PC-3 (cell line): ENCODE measurements around the gene SF3A1. TPM values are rescaled to one million over a fixed set of nuclear protein-coding genes. Genes with fewer than 3 reads are reported as not detected.
"Not testable (repeated sequence)": the region's sequence is repeated elsewhere in the genome, so short reads cannot be mapped to it uniquely, and the experiment has no call there.

Source experiments
- ATAC-seq: fragments of 200-7000 bp; cut with Tn5 transposase; 2 replicates; pipeline ENCODE4 v1.9.1; 2020; ENCODE audit warnings: mild to moderate bottlenecking, moderate library complexity
- BruUV-seq: library from RNA; stranded (reverse); fragments of 400-500 nt; replicated peaks from 2 replicates; lab custom pipeline; 2021; lab: Mats Ljungman, UMichigan
- CTCF ChIA-PET: fragments of 300-600 bp; sonication (Branson Sonifier 250); formaldehyde crosslinking; loops from one replicate; lab custom pipeline; 2022; ENCODE audit warnings: antibody characterized with exemption; lab: Charles Lee
- POLR2A ChIA-PET: fragments of 300-600 bp; sonication (Branson Sonifier 250); formaldehyde crosslinking; loops from one replicate; lab custom pipeline; 2022; ENCODE audit warnings: antibody characterized with exemption; ENCODE audit not compliant: unreplicated experiment; lab: Charles Lee
- DNase-seq: peaks from one replicate; pipeline ENCODE4 v3.0.0-alpha.2; 2015
- H2AFZ ChIP-seq: fragments of 300-600 bp; sonication (generic); 2 replicates; pipeline ENCODE4 v1.6.0; 2016; ENCODE audit warnings: antibody characterized with exemption, low read length
- H3F3A ChIP-seq: fragments of 300-600 bp; sonication (generic); one replicate; pipeline ENCODE4 v1.6.0; 2017; ENCODE audit warnings: antibody characterized with exemption, low read length, control low read depth, mild to moderate bottlenecking; ENCODE audit not compliant: unreplicated experiment
- H3K27ac ChIP-seq: fragments of 300-600 bp; sonication (generic); 2 replicates; pipeline ENCODE4 v1.5.1; 2016; ENCODE audit warnings: mild to moderate bottlenecking, low read length
- H3K27me3 ChIP-seq: fragments of 300-600 bp; sonication (generic); 2 replicates; pipeline ENCODE4 v1.6.1; 2016; ENCODE audit warnings: low read length, mixed read lengths
- H3K36me3 ChIP-seq: fragments of 300-600 bp; sonication (generic); 2 replicates; pipeline ENCODE4 v1.6.1; 2016; ENCODE audit warnings: low read depth, mixed run types, low read length, mixed read lengths
- H3K4me1 ChIP-seq: fragments of 300-600 bp; sonication (generic); 2 replicates; pipeline ENCODE4 v1.5.1; 2016; ENCODE audit warnings: low read length; ENCODE audit not compliant: insufficient read depth
- H3K4me2 ChIP-seq: fragments of 300-600 bp; sonication (generic); 2 replicates; pipeline ENCODE4 v1.6.0; 2016; ENCODE audit warnings: low read length
- H3K4me3 ChIP-seq: fragments of 300-600 bp; sonication (generic); 2 replicates; pipeline ENCODE4 v1.5.1; 2016; ENCODE audit warnings: mild to moderate bottlenecking, low read length, mixed read lengths
- H3K79me2 ChIP-seq: fragments of 300-600 bp; sonication (generic); 2 replicates; pipeline ENCODE4 v1.6.1; 2017; ENCODE audit warnings: low read length, mixed read lengths
- H3K9ac ChIP-seq: fragments of 300-600 bp; sonication (generic); 2 replicates; pipeline ENCODE4 v1.6.0; 2016; ENCODE audit warnings: mild to moderate bottlenecking, low read length
- H3K9me2 ChIP-seq: fragments of 300-600 bp; sonication (generic); replicated peaks from 2 replicates; pipeline ENCODE4 v1.6.1; 2016; ENCODE audit warnings: mixed run types, low read length, mixed read lengths
- H3K9me3 ChIP-seq: fragments of 300-600 bp; sonication (generic); 2 replicates; pipeline ENCODE4 v1.6.1; 2016; ENCODE audit warnings: low read length, mixed read lengths
- H4K20me1 ChIP-seq: fragments of 300-600 bp; sonication (generic); 2 replicates; pipeline ENCODE4 v1.6.1; 2016; ENCODE audit warnings: low read length, mixed read lengths
- EZH2 ChIP-seq: fragments of 300-600 bp; sonication (generic); IDR thresholded peaks from one replicate; pipeline ENCODE4 v1.6.1; 2017; ENCODE audit warnings: antibody characterized with exemption, mild to moderate bottlenecking, low read length; ENCODE audit not compliant: unreplicated experiment
- EZH2phosphoT487 ChIP-seq: fragments of 300-600 bp; sonication (generic); IDR thresholded peaks from 2 replicates; pipeline ENCODE4 v1.6.1; 2018; ENCODE audit warnings: mild to moderate bottlenecking, antibody characterized with exemption, low read length, borderline replicate concordance
- intact Hi-C: fragments of 100-400 bp; cut with micrococcal nuclease; formaldehyde crosslinking; loops from 2 replicates; pipeline ENCODE4 v1.9.0; 2023
- total RNA-seq: library from RNA; depleted of rRNA; stranded (reverse); fragments of >200 nt; gene quantifications from 2 replicates; pipeline ENCODE4 v1.2.3, GENCODE V29; 2014
- TF ChIP-seq, protein P1 (sequence below): fragments of 300-600 bp; sonication (generic); conservative IDR thresholded peaks from 2 replicates; pipeline ENCODE4 v1.5.1; 2017; ENCODE audit warnings: antibody characterized with exemption, low read depth, mild to moderate bottlenecking, low read length

SF3A1 gene
- total RNA-seq, 1 experiment from 2014 or later, result 59.2 TPM

DNA sequence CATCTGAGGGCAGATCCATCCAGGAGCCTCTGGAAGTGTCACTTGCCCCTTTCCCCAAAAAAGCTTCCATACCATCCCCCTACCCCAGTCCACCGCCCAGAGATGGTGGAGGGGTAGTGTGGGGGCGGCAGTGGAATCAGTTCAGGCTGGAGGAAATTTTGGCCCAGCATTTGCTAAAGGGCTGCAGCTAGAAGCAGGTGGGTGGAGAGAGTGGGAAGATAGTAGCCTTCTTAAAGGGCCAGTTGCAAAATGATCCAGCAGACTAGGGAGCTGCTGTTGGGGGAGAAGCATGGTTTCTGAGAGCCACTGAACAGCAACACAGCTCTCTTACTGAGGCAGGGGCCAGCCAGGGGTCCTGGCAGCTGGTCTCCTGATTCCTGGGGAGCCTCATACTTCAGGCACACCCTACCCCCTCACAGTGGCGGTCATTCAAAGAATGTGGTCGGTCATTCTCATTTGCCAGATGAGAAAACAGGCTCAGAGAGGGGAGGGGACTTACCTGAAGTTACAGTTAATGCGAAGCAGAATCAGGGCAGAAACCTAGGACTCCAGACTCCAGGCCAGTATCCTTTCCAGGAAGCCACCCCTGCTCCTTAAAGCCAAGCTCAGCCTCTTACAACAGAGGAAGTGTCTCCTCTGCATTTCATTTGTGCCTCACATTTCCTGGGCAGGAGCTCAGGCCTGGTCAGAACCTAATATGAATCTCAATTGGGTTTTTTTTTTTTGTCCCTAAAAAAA, 45.5 kb upstream of the SF3A1 start:
- H3K9me2 ChIP-seq, result no peaks in the 10 kb centered on the region
- peaks cover 8% of the 10 kb centered on the region for H3K4me1 ChIP-seq
- DNase-seq (no peak), ATAC-seq (no peak)
- no peak overlapping the region for H3K4me2 ChIP-seq
- intact Hi-C loops, result no loop called here
- H3K9ac ChIP-seq, result no peak overlapping the region
- H3K27me3 ChIP-seq, result no peaks in the 10 kb centered on the region
- no peak overlapping the region for H2AFZ ChIP-seq
- POLR2A ChIA-PET, result interaction anchor here (0.6 to 0.7 kb wide), 2 partner anchors 19 to 849 kb away, joined by 4 to 8 read pairs; no protein-coding TSS in a partner anchor
- H3K9me3 ChIP-seq, result no peaks in the 10 kb centered on the region
- peaks cover 6% of the 10 kb centered on the region; the same call in 1 of the 2 replicates for H4K20me1 ChIP-seq
- TF ChIP-seq EZH2phosphoT487 (no peak), EZH2 (no peak)
- TF ChIP-seq, protein P1, sequence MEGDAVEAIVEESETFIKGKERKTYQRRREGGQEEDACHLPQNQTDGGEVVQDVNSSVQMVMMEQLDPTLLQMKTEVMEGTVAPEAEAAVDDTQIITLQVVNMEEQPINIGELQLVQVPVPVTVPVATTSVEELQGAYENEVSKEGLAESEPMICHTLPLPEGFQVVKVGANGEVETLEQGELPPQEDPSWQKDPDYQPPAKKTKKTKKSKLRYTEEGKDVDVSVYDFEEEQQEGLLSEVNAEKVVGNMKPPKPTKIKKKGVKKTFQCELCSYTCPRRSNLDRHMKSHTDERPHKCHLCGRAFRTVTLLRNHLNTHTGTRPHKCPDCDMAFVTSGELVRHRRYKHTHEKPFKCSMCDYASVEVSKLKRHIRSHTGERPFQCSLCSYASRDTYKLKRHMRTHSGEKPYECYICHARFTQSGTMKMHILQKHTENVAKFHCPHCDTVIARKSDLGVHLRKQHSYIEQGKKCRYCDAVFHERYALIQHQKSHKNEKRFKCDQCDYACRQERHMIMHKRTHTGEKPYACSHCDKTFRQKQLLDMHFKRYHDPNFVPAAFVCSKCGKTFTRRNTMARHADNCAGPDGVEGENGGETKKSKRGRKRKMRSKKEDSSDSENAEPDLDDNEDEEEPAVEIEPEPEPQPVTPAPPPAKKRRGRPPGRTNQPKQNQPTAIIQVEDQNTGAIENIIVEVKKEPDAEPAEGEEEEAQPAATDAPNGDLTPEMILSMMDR, result no peak
- H3K36me3 ChIP-seq, result no peaks in the 10 kb centered on the region
- BruUV-seq, result no TSS peak
- CTCF ChIA-PET, result no interaction called here
- H3K4me3 ChIP-seq, result no peak overlapping the region
- H3K79me2 ChIP-seq, result peaks cover 24% of the 10 kb centered on the region
- no peaks in the 10 kb centered on the region for H3F3A ChIP-seq
- no peak overlapping the region for H3K27ac ChIP-seq

DNA sequence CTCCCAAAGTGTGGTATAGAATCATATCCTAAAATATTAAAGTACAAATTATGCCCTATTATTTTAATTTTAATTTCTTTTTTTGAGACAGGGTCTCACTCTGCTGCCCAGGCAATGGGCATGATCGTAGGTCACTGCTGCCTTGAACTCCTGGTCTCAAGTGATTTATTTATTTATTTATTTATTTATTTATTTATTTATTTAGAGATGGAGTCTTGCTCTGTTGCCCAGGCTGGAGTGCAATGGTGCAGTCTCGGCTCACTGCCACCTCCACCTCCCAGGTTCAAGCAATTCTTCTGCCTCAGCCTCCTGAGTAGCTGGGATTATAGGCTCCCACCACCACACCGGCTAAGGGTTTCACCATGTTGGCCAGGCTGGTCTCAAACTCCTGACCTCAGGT, 44.3 kb upstream of the SF3A1 start:
- H3F3A ChIP-seq, H4K20me1 ChIP-seq, H3K9me2 ChIP-seq, POLR2A ChIA-PET, H2AFZ ChIP-seq, DNase-seq, H3K9ac ChIP-seq, H3K4me2 ChIP-seq, H3K27ac ChIP-seq, H3K9me3 ChIP-seq, ATAC-seq, H3K4me3 ChIP-seq, H3K27me3 ChIP-seq, H3K36me3 ChIP-seq, CTCF ChIA-PET, H3K4me1 ChIP-seq, BruUV-seq, intact Hi-C loops: not testable (repeated sequence)
- H3K79me2 ChIP-seq, result peaks cover 25% of the 10 kb centered on the region

DNA sequence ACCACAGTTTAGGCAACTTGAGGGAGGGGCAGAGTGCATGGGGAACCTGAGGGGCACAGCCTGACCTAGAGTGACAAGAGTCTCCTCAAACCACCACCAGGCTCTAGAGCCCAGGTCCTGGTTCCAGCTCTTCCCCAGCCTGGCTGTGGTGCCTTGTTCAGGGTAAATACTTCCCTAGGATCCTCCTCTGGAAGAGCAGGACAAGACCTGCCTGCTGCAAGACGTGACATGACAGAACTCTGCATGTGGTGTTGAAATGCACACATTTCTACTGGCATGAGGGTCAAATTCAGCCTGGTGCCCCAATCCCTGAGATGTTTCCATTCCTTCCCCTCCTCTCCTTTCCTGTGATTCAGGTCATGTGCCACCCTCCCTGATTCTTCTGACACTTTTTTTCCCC, 43.5 kb upstream of the SF3A1 start:
- no peak overlapping the region for H3K4me3 ChIP-seq
- TF ChIP-seq EZH2phosphoT487, result no peak
- H3K9me2 ChIP-seq, result no peaks in the 10 kb centered on the region
- DNase-seq (no peak), ATAC-seq (no peak)
- peaks cover 25% of the 10 kb centered on the region for H3K79me2 ChIP-seq
- H3F3A ChIP-seq, result no peaks in the 10 kb centered on the region
- POLR2A ChIA-PET, result no interaction called here
- peaks cover 6% of the 10 kb centered on the region; the same call in 1 of the 2 replicates for H4K20me1 ChIP-seq
- no peaks in the 10 kb centered on the region for H3K36me3 ChIP-seq
- CTCF ChIA-PET, result no interaction called here
- H3K9ac ChIP-seq, result no peak overlapping the region
- peaks cover 8% of the 10 kb centered on the region for H3K4me1 ChIP-seq
- H3K27ac ChIP-seq, result no peak overlapping the region
- H3K4me2 ChIP-seq, result no peak overlapping the region
- H3K27me3 ChIP-seq, result no peaks in the 10 kb centered on the region
- H3K9me3 ChIP-seq, result no peaks in the 10 kb centered on the region
- intact Hi-C loops, result no loop called here
- no peak overlapping the region for H2AFZ ChIP-seq
- no TSS peak for BruUV-seq
